Hepatocyte (in vitro differentiated cells): Measurements from ENCODE around the gene ATP5F1B. TPM values are rescaled to one million over a fixed set of nuclear protein-coding genes. Genes with fewer than 3 reads are reported as not detected.

Source experiments
- DNase-seq: peaks from one replicate; pipeline ENCODE4 v3.0.0-alpha.2; 2016; ENCODE audit warnings: low spot score
- H2AFZ ChIP-seq: fragments of 200-600 bp; sonication (generic); 2 replicates; pipeline ENCODE4 v1.6.0; 2016; ENCODE audit warnings: antibody characterized with exemption, mild to moderate bottlenecking
- H3K27ac ChIP-seq: fragments of 200-600 bp; sonication (generic); 2 replicates; pipeline ENCODE4 v1.5.1; 2016; ENCODE audit warnings: mild to moderate bottlenecking
- H3K27me3 ChIP-seq: fragments of 200-600 bp; sonication (generic); 2 replicates; pipeline ENCODE4 v1.6.1; 2016
- H3K36me3 ChIP-seq: fragments of 200-600 bp; sonication (generic); replicated peaks from 2 replicates; pipeline ENCODE4 v1.5.1; 2016; ENCODE audit warnings: low read depth; ENCODE audit not compliant: insufficient read depth
- H3K4me1 ChIP-seq: fragments of 200-600 bp; sonication (generic); 2 replicates; pipeline ENCODE4 v1.5.1; 2016; ENCODE audit warnings: mild to moderate bottlenecking, moderate library complexity; ENCODE audit not compliant: insufficient read depth
- H3K4me2 ChIP-seq: fragments of 200-600 bp; sonication (generic); 2 replicates; pipeline ENCODE4 v1.6.0; 2016
- H3K4me3 ChIP-seq: fragments of 200-600 bp; sonication (generic); 2 replicates; pipeline ENCODE4 v1.5.1; 2016; ENCODE audit warnings: mild to moderate bottlenecking
- H3K79me2 ChIP-seq: fragments of 200-600 bp; sonication (generic); 2 replicates; pipeline ENCODE4 v1.6.0; 2017; ENCODE audit warnings: mild to moderate bottlenecking
- H3K9me2 ChIP-seq: fragments of 200-600 bp; sonication (generic); replicated peaks from 2 replicates; pipeline ENCODE4 v1.6.0; 2017; ENCODE audit warnings: mild to moderate bottlenecking; ENCODE audit not compliant: insufficient read depth
- H3K9me3 ChIP-seq: fragments of 200-600 bp; sonication (generic); 2 replicates; pipeline ENCODE4 v1.5.1; 2016; ENCODE audit warnings: low read depth, mild to moderate bottlenecking
- H4K20me1 ChIP-seq: fragments of 200-600 bp; sonication (generic); 2 replicates; pipeline ENCODE4 v1.6.0; 2016; ENCODE audit warnings: mild to moderate bottlenecking; ENCODE audit not compliant: insufficient read depth, poor library complexity, severe bottlenecking
- CTCF ChIP-seq: fragments of 200-600 bp; sonication (generic); IDR thresholded peaks from 2 replicates; pipeline ENCODE4 v1.5.1; 2016; ENCODE audit warnings: antibody characterized with exemption, mild to moderate bottlenecking; ENCODE audit not compliant: poor library complexity
- EZH2 ChIP-seq: fragments of 200-600 bp; sonication (generic); IDR thresholded peaks from 2 replicates; pipeline ENCODE4 v1.6.1; 2016; ENCODE audit warnings: antibody characterized with exemption, mild to moderate bottlenecking, borderline replicate concordance
- EZH2phosphoT487 ChIP-seq: fragments of 200-600 bp; sonication (generic); IDR thresholded peaks from one replicate; pipeline ENCODE4 v1.6.1; 2018; ENCODE audit warnings: antibody characterized with exemption, mild to moderate bottlenecking, low read depth, moderate library complexity; ENCODE audit not compliant: unreplicated experiment, severe bottlenecking
- WGBS: methylation state at CpG from one replicate; pipeline ENCODE4 v1.1.6; 2016; ENCODE audit warnings: low lambda C conversion rate; ENCODE audit errors: missing lambda C conversion rate; 5-methylcytosine and 5-hydroxymethylcytosine counted together
- polyA plus RNA-seq: library from polyadenylated mRNA; unstranded; fragments of >200 nt; fragmentation: Nextera tagmentation; extraction: Ambion mirVana; gene quantifications from 2 replicates; pipeline ENCODE4 v1.2.1, GENCODE V29; 2016
- total RNA-seq: library from RNA; depleted of rRNA; stranded (reverse); fragments of >200 nt; gene quantifications from 2 replicates; pipeline ENCODE4 v1.2.3, GENCODE V29; 2014

Gene ATP5F1B
- total and polyA plus RNA-seq, 2 experiments from 2014 or later: 478 to 950 TPM

- TF ChIP-seq EZH2 (no peak), CTCF (no peak), EZH2phosphoT487 (no peak)
- Histone ChIP-seq H3K36me3 (peaks cover 3% of the 10 kb centered on the region), H3K27ac (no peak overlapping the region), H3K9me2 (no peaks in the 10 kb centered on the region), H3K9me3 (no peaks in the 10 kb centered on the region), H3K79me2 (no peaks in the 10 kb centered on the region), H3K27me3 (no peaks in the 10 kb centered on the region), H3K4me1 (no peaks in the 10 kb centered on the region), H2AFZ (no peak overlapping the region), H4K20me1 (no peaks in the 10 kb centered on the region), H3K4me3 (no peak overlapping the region), H3K4me2 (no peak overlapping the region)
- DNase-seq: no peak
- 83% methylated on average over 3 of the region's 3 CpGs for WGBS
These were observed 43.5 kb downstream of the ATP5F1B start for GRCh38 chr12:56602239-56602638.

GRCh38 chr12:56601503-56601902 lies 44.3 kb downstream of the ATP5F1B start:
- no peak overlapping the region for H2AFZ ChIP-seq
- H3K9me3 ChIP-seq: no peaks in the 10 kb centered on the region
- no peak overlapping the region for H3K4me2 ChIP-seq
- 87% methylated on average over 2 of the region's 3 CpGs for WGBS
- H3K9me2 ChIP-seq: no peaks in the 10 kb centered on the region
- H3K4me3 ChIP-seq: no peak overlapping the region
- H4K20me1 ChIP-seq: no peaks in the 10 kb centered on the region
- no peak overlapping the region for H3K27ac ChIP-seq
- DNase-seq: no peak
- no peaks in the 10 kb centered on the region for H3K4me1 ChIP-seq
- no peak for TF ChIP-seq EZH2
- TF ChIP-seq CTCF: no peak
- no peak for TF ChIP-seq EZH2phosphoT487
- peaks cover 3% of the 10 kb centered on the region for H3K36me3 ChIP-seq
- H3K27me3 ChIP-seq: no peaks in the 10 kb centered on the region
- no peaks in the 10 kb centered on the region for H3K79me2 ChIP-seq

GRCh38 chr12:56600753-56601152 lies 45.0 kb downstream of the ATP5F1B start:
- H2AFZ ChIP-seq: no peak overlapping the region
- DNase-seq: no peak
- H3K4me3 ChIP-seq: no peak overlapping the region
- H3K9me3 ChIP-seq: no peaks in the 10 kb centered on the region
- TF ChIP-seq CTCF (no peak), EZH2 (no peak), EZH2phosphoT487 (no peak)
- H3K9me2 ChIP-seq: no peaks in the 10 kb centered on the region
- no peaks in the 10 kb centered on the region for H3K27me3 ChIP-seq
- no peaks in the 10 kb centered on the region for H3K4me1 ChIP-seq
- WGBS: 94% methylated on average over 6 of the region's 6 CpGs
- H3K36me3 ChIP-seq: peaks cover 3% of the 10 kb centered on the region
- no peak overlapping the region for H3K4me2 ChIP-seq
- no peaks in the 10 kb centered on the region for H4K20me1 ChIP-seq
- no peak overlapping the region for H3K27ac ChIP-seq
- H3K79me2 ChIP-seq: no peaks in the 10 kb centered on the region

GRCh38 chr12:56599797-56600196 lies 46.0 kb downstream of the ATP5F1B start:
- TF ChIP-seq EZH2phosphoT487: no peak
- TF ChIP-seq CTCF: no peak
- no peak for TF ChIP-seq EZH2
- Histone ChIP-seq H3K27ac (no peak overlapping the region), H3K36me3 (peaks cover 3% of the 10 kb centered on the region)

More at GRCh38 chr12:56599797-56600196, 46.0 kb downstream of the ATP5F1B start:
- Histone ChIP-seq H3K79me2 (no peaks in the 10 kb centered on the region), H3K9me2 (no peaks in the 10 kb centered on the region), H3K9me3 (no peaks in the 10 kb centered on the region), H3K27me3 (no peaks in the 10 kb centered on the region), H4K20me1 (no peaks in the 10 kb centered on the region), H3K4me2 (no peak overlapping the region), H2AFZ (no peak overlapping the region), H3K4me3 (no peak overlapping the region), H3K4me1 (no peaks in the 10 kb centered on the region)
- 99% methylated on average over 10 of the region's 10 CpGs for WGBS
- no peak for DNase-seq
